A549 (cell line): ENCODE measurements around the gene ATP6V0E1.

Experiments
- CHD4 ChIP-seq: fragments of 200-600 bp; sonication (generic); IDR thresholded peaks from 2 replicates; pipeline ENCODE4 v1.6.1; 2016; ENCODE audit warnings: antibody characterized with exemption, mild to moderate bottlenecking, borderline replicate concordance
- EHMT2 ChIP-seq: fragments of 200-600 bp; sonication (generic); IDR thresholded peaks from 2 replicates; pipeline ENCODE4 v1.6.1; 2016; ENCODE audit warnings: antibody characterized with exemption, low read depth, mild to moderate bottlenecking, moderate library complexity
- HOXA7 ChIP-seq: fragments of 250-450 bp; sonication (Bioruptor Pico); IDR thresholded peaks from 2 replicates; pipeline ENCODE4 v1.5.0; 2020; ENCODE audit warnings: mild to moderate bottlenecking, moderate library complexity
- POLR2A ChIP-seq: IDR thresholded peaks from 2 replicates; pipeline ENCODE4 v1.6.1; 2012; ENCODE audit warnings: mild to moderate bottlenecking, low read length
- POLR2AphosphoS2 ChIP-seq: conservative IDR thresholded peaks from 2 replicates; pipeline ENCODE4 v1.6.1; 2012; ENCODE audit warnings: low read length, improper control_type of control experiment, inconsistent platforms
- RAD21 ChIP-seq, 2 experiments: fragments of >200 bp in 1 of 2; sonication (Bioruptor Twin) in 1 of 2; formaldehyde crosslinking in 1 of 2; IDR thresholded peaks in 1 of 2; conservative IDR thresholded peaks in 1 of 2; 2 replicates in 1 of 2; 3 replicates in 1 of 2; pipeline ENCODE4 v1.6.1; 2012 to 2018; ENCODE audit warnings: inconsistent platforms in 1 of 2
- SREBF2 ChIP-seq: fragments of 450-650 bp; IDR thresholded peaks from 2 replicates; pipeline ENCODE4 v1.6.1; 2014; ENCODE audit warnings: mild to moderate bottlenecking, moderate library complexity
- TP53 ChIP-seq: fragments of 250-450 bp; sonication (Bioruptor Pico); IDR thresholded peaks from 2 replicates; pipeline ENCODE4 v1.5.0; 2021; ENCODE audit warnings: mild to moderate bottlenecking, moderate library complexity
- USF2 ChIP-seq: fragments of 450-650 bp; IDR thresholded peaks from 2 replicates; pipeline ENCODE4 v1.6.1; 2014; ENCODE audit warnings: antibody characterized with exemption
- TF ChIP-seq, protein P1 (sequence below): fragments of >200 bp; sonication (Bioruptor Twin); formaldehyde crosslinking; IDR thresholded peaks from 3 replicates; pipeline ENCODE4 v1.5.1; 2016
- TF ChIP-seq, protein P2 (sequence below): IDR thresholded peaks from 2 replicates; pipeline ENCODE4 v1.6.1; 2012

DNA sequence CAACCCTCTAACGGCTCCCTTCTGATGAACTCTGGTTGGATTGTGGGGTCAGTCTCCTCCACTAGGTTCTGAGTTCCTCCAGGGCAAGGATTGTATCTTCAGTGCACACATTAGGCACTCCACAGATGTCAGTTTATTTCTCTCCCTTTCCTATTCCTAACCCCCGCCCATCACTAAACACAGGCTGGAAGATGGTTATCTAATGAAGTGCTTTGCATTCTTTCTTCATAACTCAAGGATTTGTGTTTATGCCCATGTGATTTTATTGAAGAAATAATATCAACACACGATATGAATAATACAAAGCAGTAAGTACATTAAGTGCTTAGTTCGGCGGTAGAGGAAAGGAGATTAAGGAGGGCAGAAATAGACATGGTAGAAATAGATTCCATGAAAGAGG, 68.2 kb downstream of the ATP6V0E1 start:
- TF ChIP-seq, protein P1, sequence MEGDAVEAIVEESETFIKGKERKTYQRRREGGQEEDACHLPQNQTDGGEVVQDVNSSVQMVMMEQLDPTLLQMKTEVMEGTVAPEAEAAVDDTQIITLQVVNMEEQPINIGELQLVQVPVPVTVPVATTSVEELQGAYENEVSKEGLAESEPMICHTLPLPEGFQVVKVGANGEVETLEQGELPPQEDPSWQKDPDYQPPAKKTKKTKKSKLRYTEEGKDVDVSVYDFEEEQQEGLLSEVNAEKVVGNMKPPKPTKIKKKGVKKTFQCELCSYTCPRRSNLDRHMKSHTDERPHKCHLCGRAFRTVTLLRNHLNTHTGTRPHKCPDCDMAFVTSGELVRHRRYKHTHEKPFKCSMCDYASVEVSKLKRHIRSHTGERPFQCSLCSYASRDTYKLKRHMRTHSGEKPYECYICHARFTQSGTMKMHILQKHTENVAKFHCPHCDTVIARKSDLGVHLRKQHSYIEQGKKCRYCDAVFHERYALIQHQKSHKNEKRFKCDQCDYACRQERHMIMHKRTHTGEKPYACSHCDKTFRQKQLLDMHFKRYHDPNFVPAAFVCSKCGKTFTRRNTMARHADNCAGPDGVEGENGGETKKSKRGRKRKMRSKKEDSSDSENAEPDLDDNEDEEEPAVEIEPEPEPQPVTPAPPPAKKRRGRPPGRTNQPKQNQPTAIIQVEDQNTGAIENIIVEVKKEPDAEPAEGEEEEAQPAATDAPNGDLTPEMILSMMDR = no peak
- TF ChIP-seq POLR2A (no peak), TP53 (CRISPR knock-in tag) (no peak), USF2 (no peak), EHMT2 (no peak), SREBF2 (no peak), CHD4 (no peak), POLR2AphosphoS2 (no peak), RAD21 (conservative IDR thresholded peaks at IDR 0.05 in 1 of 2, IDR thresholded peaks at IDR 0.05 in 1 of 2) (no peak), HOXA7 (CRISPR knock-in tag) (no peak)
- TF ChIP-seq, protein P2, sequence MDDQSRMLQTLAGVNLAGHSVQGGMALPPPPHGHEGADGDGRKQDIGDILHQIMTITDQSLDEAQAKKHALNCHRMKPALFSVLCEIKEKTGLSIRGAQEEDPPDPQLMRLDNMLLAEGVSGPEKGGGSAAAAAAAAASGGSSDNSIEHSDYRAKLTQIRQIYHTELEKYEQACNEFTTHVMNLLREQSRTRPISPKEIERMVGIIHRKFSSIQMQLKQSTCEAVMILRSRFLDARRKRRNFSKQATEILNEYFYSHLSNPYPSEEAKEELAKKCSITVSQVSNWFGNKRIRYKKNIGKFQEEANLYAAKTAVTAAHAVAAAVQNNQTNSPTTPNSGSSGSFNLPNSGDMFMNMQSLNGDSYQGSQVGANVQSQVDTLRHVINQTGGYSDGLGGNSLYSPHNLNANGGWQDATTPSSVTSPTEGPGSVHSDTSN = no peak
